Smooth muscle cell (in vitro differentiated cells): Measurements from ENCODE around the gene RAI2. TPM values are rescaled to one million over a fixed set of nuclear protein-coding genes. Genes with fewer than 3 reads are reported as not detected.

ENCODE experiments used
- DNase-seq: peaks from one replicate; lab custom pipeline; 2025; ENCODE audit not compliant: unreplicated experiment; lab: John Stamatoyannopoulos, UW
- H2AFZ ChIP-seq: fragments of 200-600 bp; sonication (generic); 2 replicates; pipeline ENCODE4 v1.6.0; 2016; ENCODE audit warnings: antibody characterized with exemption, low read depth, mild to moderate bottlenecking
- H3F3A ChIP-seq: fragments of 200-600 bp; sonication (generic); 2 replicates; pipeline ENCODE4 v1.6.0; 2017; ENCODE audit warnings: antibody characterized with exemption, low read depth
- H3K27ac ChIP-seq: fragments of 200-600 bp; sonication (generic); 2 replicates; pipeline ENCODE4 v1.5.1; 2016; ENCODE audit warnings: low read depth, mild to moderate bottlenecking
- H3K27me3 ChIP-seq: fragments of 200-600 bp; sonication (generic); 2 replicates; pipeline ENCODE4 v1.6.1; 2016; ENCODE audit warnings: low read depth, mild to moderate bottlenecking
- H3K36me3 ChIP-seq: fragments of 200-600 bp; sonication (generic); 2 replicates; pipeline ENCODE4 v1.5.1; 2016; ENCODE audit warnings: low read depth
- H3K4me1 ChIP-seq: fragments of 200-600 bp; sonication (generic); 2 replicates; pipeline ENCODE4 v1.5.1; 2016; ENCODE audit warnings: low read depth
- H3K4me2 ChIP-seq: fragments of 200-600 bp; sonication (generic); 2 replicates; pipeline ENCODE4 v1.6.0; 2016; ENCODE audit warnings: mild to moderate bottlenecking
- H3K4me3 ChIP-seq: fragments of 200-600 bp; sonication (generic); 2 replicates; pipeline ENCODE4 v1.5.1; 2016; ENCODE audit warnings: mild to moderate bottlenecking
- H3K79me2 ChIP-seq: fragments of 200-600 bp; sonication (generic); 2 replicates; pipeline ENCODE4 v1.6.0; 2016; ENCODE audit warnings: low read depth, mild to moderate bottlenecking
- H3K9ac ChIP-seq: fragments of 200-600 bp; sonication (generic); 2 replicates; pipeline ENCODE4 v1.6.0; 2016; ENCODE audit warnings: low read depth
- H3K9me3 ChIP-seq: fragments of 200-600 bp; sonication (generic); replicated peaks from 2 replicates; pipeline ENCODE4 v1.5.1; 2016; ENCODE audit warnings: low read depth
- H4K20me1 ChIP-seq: fragments of 200-600 bp; sonication (generic); 2 replicates; pipeline ENCODE4 v1.6.0; 2016; ENCODE audit warnings: low read depth
- WGBS: methylation state at CpG from one replicate; pipeline ENCODE4 v1.1.7; 2016; ENCODE audit warnings: low lambda C conversion rate; 5-methylcytosine and 5-hydroxymethylcytosine counted together
- polyA plus RNA-seq: library from polyadenylated mRNA; unstranded; fragments of >200 nt; fragmentation: Nextera tagmentation; extraction: Ambion mirVana; gene quantifications from 2 replicates; pipeline ENCODE4 v1.2.1, GENCODE V29; 2016
- total RNA-seq: library from RNA; depleted of rRNA; stranded (reverse); fragments of >200 nt; gene quantifications from 2 replicates; pipeline ENCODE4 v1.2.3, GENCODE V29; 2014
- TF ChIP-seq, protein P1 (sequence below): fragments of 200-600 bp; sonication (generic); IDR thresholded peaks from 2 replicates; pipeline ENCODE4 v1.5.1; 2017; ENCODE audit warnings: borderline replicate concordance, mild to moderate bottlenecking, antibody characterized with exemption; ENCODE audit not compliant: insufficient read depth, poor library complexity, severe bottlenecking

RAI2 gene
- total and polyA plus RNA-seq, 2 experiments from 2014 or later, result 0.72 TPM; not detected in 1

DNA sequence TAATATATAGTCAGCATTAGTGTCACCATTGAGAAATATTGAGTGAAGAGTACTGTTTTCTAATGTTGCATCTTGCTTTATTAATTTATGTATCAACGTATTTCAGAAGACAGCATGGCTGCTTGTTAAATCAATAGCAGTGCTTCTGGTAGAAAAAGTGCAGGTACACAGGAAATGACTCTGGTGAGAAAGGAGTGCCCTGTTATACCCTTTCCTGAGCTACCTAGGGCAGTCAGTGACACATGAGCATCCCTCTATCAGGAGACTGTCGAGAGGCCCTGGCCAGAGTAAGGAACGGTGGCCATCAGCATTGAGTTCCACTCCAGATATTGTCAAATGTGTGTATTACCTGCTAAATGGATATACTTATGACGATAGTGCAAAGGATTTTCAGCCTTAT, 81.7 kb downstream of the RAI2 start:
- H3K36me3 ChIP-seq, result no peaks in the 10 kb centered on the region
- H2AFZ ChIP-seq, result no peak overlapping the region
- H3K4me2 ChIP-seq, result no peak overlapping the region
- no peak for DNase-seq
- no peaks in the 10 kb centered on the region for H4K20me1 ChIP-seq
- no peaks in the 10 kb centered on the region for H3K79me2 ChIP-seq
- no peaks in the 10 kb centered on the region for H3F3A ChIP-seq
- H3K9ac ChIP-seq, result no peak overlapping the region
- H3K4me1 ChIP-seq, result no peaks in the 10 kb centered on the region
- no peaks in the 10 kb centered on the region for H3K27me3 ChIP-seq
- H3K9me3 ChIP-seq, result no peaks in the 10 kb centered on the region
- WGBS, result 82% methylated on average over 4 of the region's 4 CpGs
- H3K27ac ChIP-seq, result no peak overlapping the region
- no peak overlapping the region for H3K4me3 ChIP-seq
- TF ChIP-seq, protein P1, sequence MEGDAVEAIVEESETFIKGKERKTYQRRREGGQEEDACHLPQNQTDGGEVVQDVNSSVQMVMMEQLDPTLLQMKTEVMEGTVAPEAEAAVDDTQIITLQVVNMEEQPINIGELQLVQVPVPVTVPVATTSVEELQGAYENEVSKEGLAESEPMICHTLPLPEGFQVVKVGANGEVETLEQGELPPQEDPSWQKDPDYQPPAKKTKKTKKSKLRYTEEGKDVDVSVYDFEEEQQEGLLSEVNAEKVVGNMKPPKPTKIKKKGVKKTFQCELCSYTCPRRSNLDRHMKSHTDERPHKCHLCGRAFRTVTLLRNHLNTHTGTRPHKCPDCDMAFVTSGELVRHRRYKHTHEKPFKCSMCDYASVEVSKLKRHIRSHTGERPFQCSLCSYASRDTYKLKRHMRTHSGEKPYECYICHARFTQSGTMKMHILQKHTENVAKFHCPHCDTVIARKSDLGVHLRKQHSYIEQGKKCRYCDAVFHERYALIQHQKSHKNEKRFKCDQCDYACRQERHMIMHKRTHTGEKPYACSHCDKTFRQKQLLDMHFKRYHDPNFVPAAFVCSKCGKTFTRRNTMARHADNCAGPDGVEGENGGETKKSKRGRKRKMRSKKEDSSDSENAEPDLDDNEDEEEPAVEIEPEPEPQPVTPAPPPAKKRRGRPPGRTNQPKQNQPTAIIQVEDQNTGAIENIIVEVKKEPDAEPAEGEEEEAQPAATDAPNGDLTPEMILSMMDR, result no peak

DNA sequence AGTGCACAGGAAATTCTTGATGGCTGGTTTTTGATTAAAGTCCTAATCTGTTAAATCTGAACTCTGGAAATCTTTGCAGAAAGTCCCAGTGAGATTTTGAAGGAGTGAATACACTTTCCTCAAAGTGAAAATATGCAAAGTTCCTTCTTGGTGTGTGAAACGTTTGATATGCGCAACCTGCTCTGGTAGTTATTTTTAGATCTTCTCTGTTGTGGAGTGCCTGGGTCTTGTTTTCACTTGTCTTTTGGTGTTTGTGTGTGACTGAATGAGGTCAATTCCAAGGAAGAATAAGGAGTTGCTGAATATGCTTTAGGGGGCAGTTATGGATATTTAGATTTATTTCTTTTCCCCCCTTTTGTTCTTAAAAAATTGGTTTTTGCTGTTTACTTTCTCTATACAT, 82.1 kb downstream of the RAI2 start:
- Histone ChIP-seq H3K9me3 (no peaks in the 10 kb centered on the region), H4K20me1 (no peaks in the 10 kb centered on the region), H3F3A (no peaks in the 10 kb centered on the region), H3K9ac (no peak overlapping the region), H3K79me2 (no peaks in the 10 kb centered on the region), H2AFZ (no peak overlapping the region), H3K27ac (no peak overlapping the region), H3K4me1 (no peaks in the 10 kb centered on the region), H3K4me3 (no peak overlapping the region), H3K4me2 (no peak overlapping the region), H3K36me3 (no peaks in the 10 kb centered on the region), H3K27me3 (no peaks in the 10 kb centered on the region)
- WGBS, result 78% methylated on average over 2 of the region's 2 CpGs
- DNase-seq, result no peak
- TF ChIP-seq, protein P1, result no peak

DNA sequence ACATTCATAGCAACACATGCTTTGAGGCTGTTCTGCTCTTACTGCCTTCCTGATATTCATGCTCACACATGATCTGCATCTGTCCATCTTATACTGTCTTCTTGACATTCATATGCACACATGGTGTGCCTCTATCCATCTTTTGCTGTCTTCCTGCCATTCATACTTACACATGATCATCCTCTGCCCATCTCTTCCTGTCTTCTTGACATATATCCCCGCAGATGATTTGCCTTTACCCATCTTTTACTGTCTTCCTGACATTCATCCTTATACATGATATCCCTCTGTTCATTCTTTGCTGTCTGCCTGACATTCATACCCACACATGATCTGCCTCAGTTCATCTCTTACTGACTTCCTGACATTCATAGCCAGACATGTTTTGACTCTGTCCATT, 87.0 kb downstream of the RAI2 start:
- Histone ChIP-seq H3K79me2 (no peaks in the 10 kb centered on the region), H3K4me1 (no peaks in the 10 kb centered on the region), H3F3A (no peaks in the 10 kb centered on the region), H3K27me3 (no peaks in the 10 kb centered on the region), H2AFZ (no peak overlapping the region), H4K20me1 (no peaks in the 10 kb centered on the region), H3K27ac (no peak overlapping the region), H3K9ac (no peak overlapping the region), H3K4me3 (no peak overlapping the region), H3K4me2 (no peak overlapping the region), H3K36me3 (no peaks in the 10 kb centered on the region), H3K9me3 (no peaks in the 10 kb centered on the region)
- TF ChIP-seq, protein P1, result no peak
- no peak for DNase-seq
- 75% methylated on average over 1 of the region's 1 CpG for WGBS

DNA sequence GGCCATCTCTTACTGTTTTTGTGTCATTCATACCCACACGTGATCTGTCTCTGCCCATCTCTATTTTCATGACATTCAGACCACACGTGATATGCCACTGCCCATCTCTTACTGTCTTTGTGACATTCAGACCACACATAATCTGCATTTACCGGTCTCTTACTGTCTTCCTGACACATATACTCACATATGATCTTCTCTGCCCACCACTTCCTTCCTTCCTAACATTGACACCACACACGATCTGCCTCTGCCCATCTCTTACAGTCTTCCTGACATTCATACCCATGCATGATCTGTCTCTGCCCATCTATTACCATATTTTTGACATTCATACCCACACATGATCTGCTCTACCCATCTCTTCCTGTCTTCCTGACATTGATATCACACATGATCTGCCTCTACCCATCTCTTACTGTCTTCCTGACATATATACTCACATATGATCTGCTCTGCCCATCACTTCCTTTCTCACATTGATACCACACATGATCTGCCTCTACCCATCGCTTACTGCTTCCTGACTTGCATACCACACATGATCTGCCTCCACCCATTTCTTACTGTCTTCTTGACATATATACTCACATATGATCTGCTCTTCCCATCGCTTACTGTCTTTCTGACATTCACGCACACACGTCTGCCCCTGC, 87.7 kb downstream of the RAI2 start:
- H3K27ac ChIP-seq, result no peak overlapping the region
- no peak for DNase-seq
- no peak overlapping the region for H2AFZ ChIP-seq
- TF ChIP-seq, protein P1, result no peak
- H4K20me1 ChIP-seq, result no peaks in the 10 kb centered on the region
- H3F3A ChIP-seq, result no peaks in the 10 kb centered on the region
- H3K27me3 ChIP-seq, result no peaks in the 10 kb centered on the region
- WGBS, result 77% methylated on average over 8 of the region's 8 CpGs
- H3K79me2 ChIP-seq, result no peaks in the 10 kb centered on the region
- no peaks in the 10 kb centered on the region for H3K4me1 ChIP-seq
- no peak overlapping the region for H3K4me2 ChIP-seq
- no peak overlapping the region for H3K4me3 ChIP-seq
- no peaks in the 10 kb centered on the region for H3K36me3 ChIP-seq
- H3K9ac ChIP-seq, result no peak overlapping the region
- no peaks in the 10 kb centered on the region for H3K9me3 ChIP-seq
